Natural killer cell (primary cell): ENCODE measurements around the gene PTPRT. TPM values are rescaled to one million over a fixed set of nuclear protein-coding genes. Genes with fewer than 3 reads are reported as not detected.

Experiments
- ATAC-seq, 3 donors: fragments of 150-1000 bp in 2 of 3; fragments of 200-7000 bp in 1 of 3; cut with Tn5 transposase; 1 replicate in 1 of 3; 2 replicates in 2 of 3; pipeline ENCODE4 v1.10.0; 2021; ENCODE audit warnings: mild to moderate bottlenecking in 2 of 3, moderate library complexity in 2 of 3
- DNase-seq, 2 donors: peaks; one replicate each; pipeline versions ENCODE4 v3.0.0 to v3.0.0-alpha.2; 2013 to 2021; ENCODE audit warnings: mixed read lengths in 1 of 2
- H3K27ac ChIP-seq: one replicate; pipeline ENCODE4 v1.5.1; 2013; ENCODE audit warnings: mild to moderate bottlenecking, low read length
- H3K27me3 ChIP-seq: one replicate; pipeline ENCODE4 v1.6.1; 2013; ENCODE audit warnings: low read length; ENCODE audit not compliant: control insufficient read depth, insufficient read depth
- H3K36me3 ChIP-seq: one replicate; pipeline ENCODE4 v1.6.1; 2013; ENCODE audit warnings: low read length; ENCODE audit not compliant: control insufficient read depth, insufficient read depth
- H3K4me1 ChIP-seq: one replicate; pipeline ENCODE4 v1.6.1; 2013; ENCODE audit warnings: low read length; ENCODE audit not compliant: control insufficient read depth, insufficient read depth
- H3K4me3 ChIP-seq: one replicate; pipeline ENCODE4 v1.5.1; 2013; ENCODE audit warnings: low read length
- H3K9me3 ChIP-seq: one replicate; pipeline ENCODE4 v1.6.1; 2013; ENCODE audit warnings: low read length; ENCODE audit not compliant: control insufficient read depth, insufficient read depth
- H3K27ac Mint-ChIP-seq, 2 donors: one replicate each; pipeline ENCODE4 v1.8.0; 2022; ENCODE audit warnings: mild to moderate bottlenecking in 2 of 2, mixed read lengths in 2 of 2, moderate library complexity in 1 of 2
- H3K27me3 Mint-ChIP-seq, 2 donors: one replicate each; pipeline ENCODE4 v1.8.0; 2022; ENCODE audit warnings: low read depth in 2 of 2, mixed read lengths in 2 of 2
- H3K36me3 Mint-ChIP-seq: one replicate; pipeline ENCODE4 v1.8.0; 2022; ENCODE audit warnings: mixed read lengths
- H3K4me1 Mint-ChIP-seq, 2 donors: one replicate each; pipeline ENCODE4 v1.8.0; 2022; ENCODE audit warnings: mixed read lengths in 2 of 2
- H3K4me3 Mint-ChIP-seq: one replicate; pipeline ENCODE4 v1.8.0; 2022; ENCODE audit warnings: mild to moderate bottlenecking, moderate library complexity, mixed read lengths
- H3K9me3 Mint-ChIP-seq, 2 donors: one replicate each; pipeline ENCODE4 v1.8.0; 2022; ENCODE audit warnings: mixed read lengths in 2 of 2
- CTCF ChIP-seq: fragments of 200-600 bp; IDR thresholded peaks from one replicate; pipeline ENCODE4 v1.8.0; 2022; ENCODE audit warnings: antibody characterized with exemption
- WGBS: methylation state at CpG from one replicate; pipeline ENCODE4 v1.1.7; 2013; ENCODE audit warnings: missing lambda C conversion rate; ENCODE audit not compliant: insufficient coverage; 5-methylcytosine and 5-hydroxymethylcytosine counted together
- intact Hi-C: fragments of 100-400 bp; cut with micrococcal nuclease; formaldehyde crosslinking; loops from one replicate; pipeline ENCODE4 v1.14.2; 2022
- total RNA-seq, 4 donors: library from RNA; stranded (reverse); fragments of 120-200 nt in 1 of 4; gene quantifications; one replicate each; pipeline versions ENCODE4 v1.2.3 to v1.2.4, GENCODE V29; 2013 to 2022

Gene PTPRT
- total RNA-seq, 3 donors from 2014 or later (not counting 1 experiment from before 2014, with no cell fraction given) = not detected

- 82% methylated on average over 11 of the region's 12 CpGs for whole genome bisulfite sequencing
- Mint-ChIP-seq H3K9me3 (no peaks in the 10 kb centered on the region), H3K27me3 (peaks cover 0 to 3% of the 10 kb centered on the region in 2 donors), H3K27ac (no peak overlapping the region), H3K4me3 (no peak overlapping the region), H3K36me3 (no peaks in the 10 kb centered on the region), H3K4me1 (no peaks in the 10 kb centered on the region)
- Histone ChIP-seq H3K4me1 (no peaks in the 10 kb centered on the region), H3K27me3 (no peaks in the 10 kb centered on the region), H3K36me3 (no peaks in the 10 kb centered on the region), H3K9me3 (no peaks in the 10 kb centered on the region), H3K27ac (no peak overlapping the region), H3K4me3 (no peak overlapping the region)
- DNase-seq (no peak), ATAC-seq (no peak)
- intact Hi-C loops = no loop called here
- TF ChIP-seq CTCF = no peak
Observed at GRCh38 chr20:42978184-42978974, 211.3 kb downstream of the PTPRT start.

- H3K4me1 ChIP-seq = no peaks in the 10 kb centered on the region
- intact Hi-C loops = no loop called here
- H3K27me3 ChIP-seq = no peaks in the 10 kb centered on the region
- no peak overlapping the region for H3K4me3 ChIP-seq
- no peaks in the 10 kb centered on the region for H3K4me1 Mint-ChIP-seq
- no peak for TF ChIP-seq CTCF
- no peak overlapping the region for H3K27ac ChIP-seq
- WGBS = 83% methylated on average over 1 of the region's 1 CpG
- H3K4me3 Mint-ChIP-seq = no peak overlapping the region
- peaks cover 0 to 3% of the 10 kb centered on the region in 2 donors for H3K9me3 Mint-ChIP-seq
- DNase-seq = no peak
- H3K27me3 Mint-ChIP-seq = peaks cover 0 to 5% of the 10 kb centered on the region in 2 donors
- H3K36me3 Mint-ChIP-seq = no peaks in the 10 kb centered on the region
- H3K27ac Mint-ChIP-seq = no peak overlapping the region
- no peak for ATAC-seq
- no peaks in the 10 kb centered on the region for H3K36me3 ChIP-seq
- no peaks in the 10 kb centered on the region for H3K9me3 ChIP-seq
Observed at GRCh38 chr20:42975974-42976373, 213.7 kb downstream of the PTPRT start.

GRCh38 chr20:42974347-42974746, 215.4 kb downstream of the PTPRT start:
- Mint-ChIP-seq H3K9me3 (peaks cover 0 to 3% of the 10 kb centered on the region in 2 donors), H3K4me1 (no peaks in the 10 kb centered on the region), H3K4me3 (no peak overlapping the region), H3K27me3 (peaks cover 0 to 5% of the 10 kb centered on the region in 2 donors), H3K36me3 (no peaks in the 10 kb centered on the region), H3K27ac (no peak overlapping the region)
- H3K4me3 ChIP-seq = no peak overlapping the region
- H3K27ac ChIP-seq = no peak overlapping the region
- H3K27me3 ChIP-seq = no peaks in the 10 kb centered on the region
- DNase-seq (no peak), ATAC-seq (no peak)
- H3K36me3 ChIP-seq = no peaks in the 10 kb centered on the region
- intact Hi-C loops = no loop called here
- no peak for TF ChIP-seq CTCF
- no peaks in the 10 kb centered on the region for H3K9me3 ChIP-seq
- H3K4me1 ChIP-seq = no peaks in the 10 kb centered on the region
- 78% methylated on average over 8 of the region's 8 CpGs for WGBS

GRCh38 chr20:42972591-42972990, 217.1 kb downstream of the PTPRT start:
- Mint-ChIP-seq H3K9me3 (peaks cover 0 to 3% of the 10 kb centered on the region in 2 donors), H3K27ac (no peak overlapping the region), H3K27me3 (peaks cover 0 to 5% of the 10 kb centered on the region in 2 donors), H3K4me3 (no peak overlapping the region), H3K36me3 (no peaks in the 10 kb centered on the region), H3K4me1 (no peaks in the 10 kb centered on the region)
- DNase-seq (no peak), ATAC-seq (no peak)
- WGBS = 94% methylated on average over 5 of the region's 5 CpGs
- intact Hi-C loops = no loop called here
- Histone ChIP-seq H3K36me3 (no peaks in the 10 kb centered on the region), H3K9me3 (no peaks in the 10 kb centered on the region), H3K27me3 (no peaks in the 10 kb centered on the region), H3K4me3 (no peak overlapping the region), H3K4me1 (no peaks in the 10 kb centered on the region), H3K27ac (no peak overlapping the region)
- no peak for TF ChIP-seq CTCF
